Panc1 (cell line): Measurements from ENCODE around the gene UQCC2. TPM values are rescaled to one million over a fixed set of nuclear protein-coding genes. Genes with fewer than 3 reads are reported as not detected.
A peak's percentile ranks its signal among the peaks of the same experiment; 100 is the strongest.

Experiments
- ATAC-seq: fragments of 200-7000 bp; cut with Tn5 transposase; 2 replicates; pipeline ENCODE4 v1.9.1; 2020; ENCODE audit warnings: mild to moderate bottlenecking, moderate library complexity
- BruUV-seq: library from RNA; stranded (reverse); fragments of 400-500 nt; replicated peaks from 2 replicates; lab custom pipeline; 2021; lab: Mats Ljungman, UMichigan
- CTCF ChIA-PET: fragments of 300-600 bp; sonication (Branson Sonifier 250); formaldehyde crosslinking; loops from one replicate; lab custom pipeline; 2022; ENCODE audit warnings: antibody characterized with exemption; lab: Charles Lee
- POLR2A ChIA-PET: fragments of 300-600 bp; sonication (Branson Sonifier 250); formaldehyde crosslinking; loops from one replicate; lab custom pipeline; 2022; ENCODE audit warnings: antibody characterized with exemption; lab: Charles Lee
- DNase-seq: peaks from one replicate; pipeline ENCODE4 v3.0.0-alpha.2; 2010; ENCODE audit warnings: low read depth, low spot score
- H3K27ac ChIP-seq: 2 replicates; pipeline ENCODE4 v1.5.1; 2011; ENCODE audit warnings: mild to moderate bottlenecking, low read length, inconsistent platforms
- H3K27me3 ChIP-seq: fragments of 200-500 bp; sonication (Bioruptor generic); 2 replicates; pipeline ENCODE4 v1.6.0; 2014; ENCODE audit warnings: low read length, inconsistent platforms; ENCODE audit not compliant: control insufficient read depth, insufficient read depth
- H3K36me3 ChIP-seq: fragments of 200-500 bp; sonication (Bioruptor generic); 2 replicates; pipeline ENCODE4 v1.5.1; 2014; ENCODE audit warnings: inconsistent platforms, mild to moderate bottlenecking, low read length, moderate library complexity; ENCODE audit not compliant: control insufficient read depth, insufficient read depth
- H3K4me1 ChIP-seq: 2 replicates; pipeline ENCODE4 v1.5.1; 2011; ENCODE audit warnings: inconsistent platforms, mild to moderate bottlenecking, low read length, moderate library complexity; ENCODE audit not compliant: control insufficient read depth, insufficient read depth
- H3K4me3 ChIP-seq, 2 experiments: 2 replicates each; pipeline ENCODE4 v1.5.1; 2011 to 2012; ENCODE audit warnings: low read depth in 2 of 2, low read length in 2 of 2, mild to moderate bottlenecking in 2 of 2, inconsistent platforms in 1 of 2, moderate library complexity in 1 of 2
- H3K9me3 ChIP-seq: fragments of 200-500 bp; sonication (Bioruptor generic); 2 replicates; pipeline ENCODE4 v1.5.1; 2014; ENCODE audit warnings: low read depth, mild to moderate bottlenecking, inconsistent platforms, low read length, moderate library complexity; ENCODE audit not compliant: control insufficient read depth, insufficient read depth
- POLR2AphosphoS5 ChIP-seq: IDR thresholded peaks from 2 replicates; pipeline ENCODE4 v1.6.1; 2012; ENCODE audit warnings: mild to moderate bottlenecking, low read depth, low read length, moderate library complexity
- TCF7L2 ChIP-seq: IDR thresholded peaks from 2 replicates; pipeline ENCODE4 v1.6.1; 2011; ENCODE audit warnings: mild to moderate bottlenecking, low read depth, low read length, inconsistent platforms
- in situ Hi-C: cut with HindIII; loops from 2 replicates; pipeline ENCODE4 v1.10.0; 2016; ENCODE audit warnings: low sequenced_read_pairs, low pct_unique_long_range_greater_than_20kb
- intact Hi-C: fragments of 100-400 bp; cut with micrococcal nuclease; formaldehyde crosslinking; loops from one replicate; pipeline ENCODE4 v1.10.0; 2022; ENCODE audit not compliant: unreplicated experiment
- total RNA-seq: library from RNA; stranded (reverse); gene quantifications from one replicate; pipeline ENCODE4 v1.2.1, GENCODE V29; 2021; ENCODE audit not compliant: unreplicated experiment
- TF ChIP-seq, protein P1 (sequence below): fragments of 450-650 bp; IDR thresholded peaks from 2 replicates; pipeline ENCODE4 v1.5.1; 2017; ENCODE audit warnings: mild to moderate bottlenecking
- TF ChIP-seq, protein P2 (sequence below), 2 experiments: IDR thresholded peaks; 2 replicates each; pipeline ENCODE4 v1.6.1; 2011 to 2012; ENCODE audit warnings: low read depth in 2 of 2, control low read depth in 1 of 2, low read length in 1 of 2, mild to moderate bottlenecking in 1 of 2, moderate library complexity in 1 of 2; ENCODE audit not compliant: insufficient read depth in 1 of 2

The UQCC2 gene
- total RNA-seq, 1 experiment from 2014 or later: 135 TPM

DNA sequence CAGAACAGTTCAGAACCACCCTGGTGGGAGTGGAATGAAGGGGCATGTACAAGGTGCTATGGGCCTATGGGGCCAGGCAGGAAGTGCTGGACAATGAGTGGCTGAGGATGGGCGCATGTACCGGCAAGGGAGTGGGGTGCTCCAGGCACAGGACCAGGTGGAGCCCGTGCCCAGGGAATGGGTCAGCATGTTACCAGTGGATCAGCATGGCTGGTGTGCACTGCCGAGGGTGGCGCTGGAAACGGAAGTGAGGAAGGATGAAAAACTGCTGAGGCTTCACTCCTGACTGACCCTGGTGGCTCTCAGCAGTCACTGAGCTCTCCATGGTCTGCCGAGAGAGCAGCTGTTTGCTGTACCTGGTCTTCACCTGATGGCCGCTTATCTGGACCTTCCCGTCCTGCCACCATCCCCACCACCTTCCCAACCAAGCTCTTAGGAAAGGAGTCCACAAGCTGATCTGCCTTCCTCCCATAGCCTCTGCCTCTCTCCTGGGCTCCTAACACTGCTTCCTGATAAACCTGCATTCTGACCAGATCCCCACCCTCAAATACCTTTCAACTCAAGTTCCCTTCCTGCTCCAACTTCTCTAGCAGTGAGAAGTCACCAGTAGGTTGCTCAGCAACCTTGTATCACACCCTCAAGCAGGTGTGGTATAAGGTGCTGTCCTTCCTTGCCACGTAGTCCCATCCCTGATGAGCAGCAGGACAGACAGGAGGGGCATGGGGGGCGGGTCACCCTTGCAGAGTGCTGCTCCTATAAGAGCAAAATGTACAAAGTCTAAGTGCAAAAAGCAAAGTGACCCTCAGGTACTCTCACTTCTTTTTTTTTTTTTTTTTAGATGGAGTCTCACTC is 7.1 kb downstream of the UQCC2 start:
- CTCF ChIA-PET: no interaction called here
- no peak for TF ChIP-seq TCF7L2
- TF ChIP-seq, protein P1, sequence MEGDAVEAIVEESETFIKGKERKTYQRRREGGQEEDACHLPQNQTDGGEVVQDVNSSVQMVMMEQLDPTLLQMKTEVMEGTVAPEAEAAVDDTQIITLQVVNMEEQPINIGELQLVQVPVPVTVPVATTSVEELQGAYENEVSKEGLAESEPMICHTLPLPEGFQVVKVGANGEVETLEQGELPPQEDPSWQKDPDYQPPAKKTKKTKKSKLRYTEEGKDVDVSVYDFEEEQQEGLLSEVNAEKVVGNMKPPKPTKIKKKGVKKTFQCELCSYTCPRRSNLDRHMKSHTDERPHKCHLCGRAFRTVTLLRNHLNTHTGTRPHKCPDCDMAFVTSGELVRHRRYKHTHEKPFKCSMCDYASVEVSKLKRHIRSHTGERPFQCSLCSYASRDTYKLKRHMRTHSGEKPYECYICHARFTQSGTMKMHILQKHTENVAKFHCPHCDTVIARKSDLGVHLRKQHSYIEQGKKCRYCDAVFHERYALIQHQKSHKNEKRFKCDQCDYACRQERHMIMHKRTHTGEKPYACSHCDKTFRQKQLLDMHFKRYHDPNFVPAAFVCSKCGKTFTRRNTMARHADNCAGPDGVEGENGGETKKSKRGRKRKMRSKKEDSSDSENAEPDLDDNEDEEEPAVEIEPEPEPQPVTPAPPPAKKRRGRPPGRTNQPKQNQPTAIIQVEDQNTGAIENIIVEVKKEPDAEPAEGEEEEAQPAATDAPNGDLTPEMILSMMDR: no peak
- peak; percentile 73 for TF ChIP-seq POLR2AphosphoS5
- POLR2A ChIA-PET: no interaction called here
- in situ Hi-C loops (no loop called here), intact Hi-C loops (no loop called here)
- Histone ChIP-seq H3K9me3 (no peaks in the 10 kb centered on the region), H3K4me3 (no peak overlapping the region), H3K27me3 (no peaks in the 10 kb centered on the region), H3K27ac (no peak overlapping the region), H3K4me1 (no peaks in the 10 kb centered on the region; the same call in 1 of the 2 replicates), H3K36me3 (peaks cover 8% of the 10 kb centered on the region; the same call in 1 of the 2 replicates)
- DNase-seq: no peak
- BruUV-seq: no TSS peak
- no peak for ATAC-seq

DNA sequence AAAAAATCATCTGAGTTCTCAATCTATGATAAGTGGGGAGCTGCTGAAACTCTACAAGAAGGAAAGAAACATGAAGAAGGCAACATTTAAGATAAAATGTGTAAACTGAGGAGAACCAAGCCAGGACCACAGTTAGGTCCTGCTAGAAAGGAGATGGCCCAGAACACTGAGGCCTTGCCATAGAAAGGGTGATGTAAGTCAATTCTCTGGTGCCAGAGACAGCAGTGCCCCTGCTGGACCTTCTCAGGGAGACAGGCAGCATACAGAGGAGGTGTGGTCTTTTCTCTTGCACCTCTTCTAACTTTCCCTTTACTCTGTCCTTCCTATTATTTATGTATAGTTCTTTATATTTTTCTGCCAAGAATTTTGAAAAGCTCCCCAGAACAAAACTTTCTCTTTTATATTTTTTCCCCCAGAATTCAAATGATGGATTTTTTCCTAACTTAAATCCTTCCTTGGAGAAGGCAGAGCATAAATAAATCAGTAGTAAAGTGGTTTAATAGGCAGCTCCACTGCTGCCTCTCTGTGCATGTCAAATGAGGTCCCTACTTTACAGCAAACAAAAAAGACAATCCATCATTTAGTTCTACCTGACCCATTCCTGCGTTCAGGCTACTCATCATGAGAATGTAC is 9.0 kb downstream of the UQCC2 start:
- H3K9me3 ChIP-seq: no peaks in the 10 kb centered on the region
- H3K4me3 ChIP-seq: no peak overlapping the region
- H3K27ac ChIP-seq: peak overlapping the region; percentile 32; the same call in 1 of the 2 replicates
- H3K36me3 ChIP-seq: peaks cover 7% of the 10 kb centered on the region; the same call in 1 of the 2 replicates
- ATAC-seq (peak; percentile 85), DNase-seq (peak; percentile 58)
- intact Hi-C loops (no loop called here), in situ Hi-C loops (no loop called here)
- H3K4me1 ChIP-seq: peaks cover 4% of the 10 kb centered on the region
- TF ChIP-seq, protein P2, sequence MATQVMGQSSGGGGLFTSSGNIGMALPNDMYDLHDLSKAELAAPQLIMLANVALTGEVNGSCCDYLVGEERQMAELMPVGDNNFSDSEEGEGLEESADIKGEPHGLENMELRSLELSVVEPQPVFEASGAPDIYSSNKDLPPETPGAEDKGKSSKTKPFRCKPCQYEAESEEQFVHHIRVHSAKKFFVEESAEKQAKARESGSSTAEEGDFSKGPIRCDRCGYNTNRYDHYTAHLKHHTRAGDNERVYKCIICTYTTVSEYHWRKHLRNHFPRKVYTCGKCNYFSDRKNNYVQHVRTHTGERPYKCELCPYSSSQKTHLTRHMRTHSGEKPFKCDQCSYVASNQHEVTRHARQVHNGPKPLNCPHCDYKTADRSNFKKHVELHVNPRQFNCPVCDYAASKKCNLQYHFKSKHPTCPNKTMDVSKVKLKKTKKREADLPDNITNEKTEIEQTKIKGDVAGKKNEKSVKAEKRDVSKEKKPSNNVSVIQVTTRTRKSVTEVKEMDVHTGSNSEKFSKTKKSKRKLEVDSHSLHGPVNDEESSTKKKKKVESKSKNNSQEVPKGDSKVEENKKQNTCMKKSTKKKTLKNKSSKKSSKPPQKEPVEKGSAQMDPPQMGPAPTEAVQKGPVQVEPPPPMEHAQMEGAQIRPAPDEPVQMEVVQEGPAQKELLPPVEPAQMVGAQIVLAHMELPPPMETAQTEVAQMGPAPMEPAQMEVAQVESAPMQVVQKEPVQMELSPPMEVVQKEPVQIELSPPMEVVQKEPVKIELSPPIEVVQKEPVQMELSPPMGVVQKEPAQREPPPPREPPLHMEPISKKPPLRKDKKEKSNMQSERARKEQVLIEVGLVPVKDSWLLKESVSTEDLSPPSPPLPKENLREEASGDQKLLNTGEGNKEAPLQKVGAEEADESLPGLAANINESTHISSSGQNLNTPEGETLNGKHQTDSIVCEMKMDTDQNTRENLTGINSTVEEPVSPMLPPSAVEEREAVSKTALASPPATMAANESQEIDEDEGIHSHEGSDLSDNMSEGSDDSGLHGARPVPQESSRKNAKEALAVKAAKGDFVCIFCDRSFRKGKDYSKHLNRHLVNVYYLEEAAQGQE (IDR thresholded peaks at IDR 0.05; ENCODE audit: insufficient read depth in 1 of 2, low read depth in 2 of 2, low read length in 1 of 2): no peak
- TF ChIP-seq, protein P1: peak; percentile 83
- TF ChIP-seq TCF7L2: no peak
- CTCF ChIA-PET: no interaction called here
- no peaks in the 10 kb centered on the region for H3K27me3 ChIP-seq
- BruUV-seq: no TSS peak
- POLR2A ChIA-PET: interaction anchor here (0.8 kb wide), 1 partner anchor 9 kb away, joined by 3 read pairs; no protein-coding TSS in a partner anchor
